GM12878 (cell line): ENCODE data around the gene KLK12.

Experiments
- CHD2 ChIP-seq: IDR thresholded peaks from 2 replicates; pipeline ENCODE4 v1.6.1; 2011; ENCODE audit warnings: low read depth, low read length, improper control_type of control experiment, borderline replicate concordance
- CTCF ChIP-seq, 3 experiments: IDR thresholded peaks in 2 of 3; conservative IDR thresholded peaks in 1 of 3; 2 replicates each; pipeline ENCODE4 v1.5.1; 2011; ENCODE audit warnings: low read depth in 3 of 3, low read length in 3 of 3, mild to moderate bottlenecking in 3 of 3, control low read depth in 2 of 3, moderate library complexity in 2 of 3, inconsistent platforms in 1 of 3, mixed read lengths in 1 of 3; ENCODE audit not compliant: control insufficient read depth in 2 of 3, insufficient read depth in 1 of 3; ENCODE audit errors: extremely low read depth in 1 of 3
- CUX1 ChIP-seq: IDR thresholded peaks from 2 replicates; pipeline ENCODE4 v1.6.1; 2012; ENCODE audit warnings: improper control_type of control experiment, low read depth, low read length; ENCODE audit not compliant: insufficient replicate concordance
- SIX5 ChIP-seq: IDR thresholded peaks from 2 replicates; pipeline ENCODE4 v1.6.1; 2011; ENCODE audit warnings: mild to moderate bottlenecking, low read depth, low read length, moderate library complexity; ENCODE audit not compliant: severe bottlenecking

GRCh38 chr19:51002089-51002532 is 32.7 kb downstream of the KLK12 start:
- no peak for TF ChIP-seq SIX5
- no peak for TF ChIP-seq CUX1
- no peak for TF ChIP-seq CTCF (IDR thresholded peaks at IDR 0.05 in 2 of 3, conservative IDR thresholded peaks at IDR 0.05 in 1 of 3; ENCODE audit: control insufficient read depth in 2 of 3, extremely low read depth in 1 of 3, insufficient read depth in 1 of 3, low read depth in 3 of 3, low read length in 3 of 3)
- TF ChIP-seq CHD2 = no peak
